Adrenal gland (tissue), 12 donors: Measurements from ENCODE around the gene NDUFV3. TPM values are rescaled to one million over a fixed set of nuclear protein-coding genes. Genes with fewer than 3 reads are reported as not detected.

Experiments
- DNase-seq, 7 donors: peaks; one replicate each; pipeline ENCODE4 v3.0.0-alpha.2; 2019 to 2020
- H3K27ac ChIP-seq, 5 donors: fragments of 200-600 bp; sonication (generic) in 4 of 5; 1 replicate in 3 of 5; 2 replicates in 2 of 5; pipeline versions ENCODE4 v1.5.1 to v1.8.0; 2016 to 2020; ENCODE audit warnings: mild to moderate bottlenecking in 1 of 5
- H3K27me3 ChIP-seq: fragments of 200-600 bp; 2 replicates; pipeline ENCODE4 v1.8.0; 2021
- H3K36me3 ChIP-seq, 2 donors: fragments of 200-600 bp; replicated peaks in 1 of 2; 1 replicate in 1 of 2; 2 replicates in 1 of 2; pipeline versions ENCODE4 v1.5.1 to v1.8.0; 2018 to 2022
- H3K4me1 ChIP-seq, 2 donors: fragments of 200-600 bp; replicated peaks in 1 of 2; 1 replicate in 1 of 2; 2 replicates in 1 of 2; pipeline versions ENCODE4 v1.5.1 to v1.8.0; 2018 to 2021
- H3K4me3 ChIP-seq, 4 donors: fragments of 200-600 bp; sonication (generic) in 3 of 4; one replicate each; pipeline ENCODE4 v1.5.1; 2016 to 2018
- H3K9me3 ChIP-seq, 3 donors: fragments of 200-600 bp; sonication (generic) in 1 of 3; replicated peaks in 1 of 3; 1 replicate in 2 of 3; 2 replicates in 1 of 3; pipeline versions ENCODE4 v1.5.1 to v1.8.0; 2016 to 2021
- POLR2A ChIP-seq, 2 donors: fragments of 450-650 bp; IDR thresholded peaks; one replicate each; pipeline ENCODE4 v1.6.1; 2017; ENCODE audit warnings: antibody characterized with exemption in 2 of 2, mild to moderate bottlenecking in 2 of 2, moderate library complexity in 1 of 2
- WGBS, 4 donors: extraction: QIAGEN DNeasy Blood & Tissue Kit in 2 of 4; methylation state at CpG; one replicate each; pipeline versions ENCODE4 v1.1.5 to v1.1.7; 2013 to 2017; 5-methylcytosine and 5-hydroxymethylcytosine counted together
- intact Hi-C, 2 donors: fragments of 100-400 bp; cut with DNase I; formaldehyde crosslinking; loops; one replicate each; pipeline versions ENCODE4 v1.14.1 to v1.15.0; 2022 to 2023
- microRNA-seq, 3 donors: library from miRNA; unstranded; fragments of <30 nt; microRNA quantifications; one replicate each; pipeline ENCODE4, GENCODE V29; 2017 to 2020
- polyA plus RNA-seq, 3 donors: library from polyadenylated mRNA; stranded (reverse); fragments of 200-250 nt in 2 of 3; fragments of 350-450 nt in 1 of 3; fragmentation: Illumina TruSeq in 1 of 3; extraction: RNeasy Lipid Tissue Mini Kit (QIAGEN cat#74804) in 1 of 3; gene quantifications; one replicate each; pipeline ENCODE4 v1.2.3, GENCODE V29; 2013 to 2014
- small RNA-seq, 2 donors: library from RNA; depleted of rRNA; stranded (forward); fragments of <200 nt; gene quantifications; one replicate each; pipeline ENCODE3, GENCODE V24; 2016
- total RNA-seq, 9 donors: library from RNA; depleted of rRNA in 4 of 9; stranded (reverse); fragments of >200 nt in 4 of 9; fragments of 120-200 nt in 1 of 9; fragmentation: NEBNext Ultra II Directional in 1 of 9; extraction: Animal tissue kit (Norgen Biotek cat#: 25700) in 1 of 9; gene quantifications; one replicate each; pipeline versions ENCODE4 v1.1.0 to v1.2.4, GENCODE V29; 2013 to 2023
- TF ChIP-seq, protein P1 (sequence below), 6 experiments: fragments of 450-650 bp in 4 of 6; fragments of 200-600 bp in 2 of 6; sonication (generic) in 1 of 6; IDR thresholded peaks; 1 replicate in 5 of 6; 2 replicates in 1 of 6; pipeline versions ENCODE4 v1.5.1 to v1.8.0; 2016 to 2021; ENCODE audit warnings: antibody characterized with exemption in 6 of 6, mild to moderate bottlenecking in 2 of 6, moderate library complexity in 1 of 6
- donor health status: healthy with polysubstance abuse.
- donor health status: Bipolar disorder and iron deficiency.
- donor health status: DM: yes; HTN: yes; CAD: no.
- donor health status: DM: no; HTN: no; CAD: no.
- donor health status: DM: no; HTN: no; CAD: no.
- donor health status: DM: yes; HTN: yes; CAD: no.

Gene NDUFV3
- total and polyA plus RNA-seq, 12 donors: 30.4 to 43.5 (median 36.1) TPM

DNA sequence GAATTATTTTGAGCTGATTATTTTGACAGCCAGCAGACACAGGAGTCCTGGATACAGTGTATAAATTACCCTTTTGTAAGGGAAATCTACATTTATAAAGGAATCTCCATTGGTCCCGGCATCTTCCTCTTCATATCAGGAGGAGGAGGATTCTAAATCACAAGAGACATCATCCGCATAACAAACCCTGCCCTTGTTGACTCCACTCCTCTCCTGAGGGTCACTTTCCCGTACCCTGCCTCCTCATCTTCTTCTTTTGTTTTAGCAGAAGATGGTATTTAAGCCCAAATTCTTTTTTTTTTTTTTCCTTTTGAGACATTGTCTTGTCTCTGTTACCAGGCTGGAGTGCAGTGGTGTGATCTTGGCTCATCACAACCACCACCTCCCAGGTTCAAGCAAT is 66.6 kb downstream of the NDUFV3 start:
- H3K4me3 ChIP-seq: no peak overlapping the region
- H3K9me3 ChIP-seq: no peaks in the 10 kb centered on the region
- intact Hi-C loops: loop anchor here in 1 of 2 donors (2.0 kb wide), 1 partner anchor 73 kb away; no protein-coding TSS in a partner anchor
- 87 to 89% (median 88%) methylated on average over 3 of the region's 3 CpGs for whole genome bisulfite sequencing, 4 donors
- no peaks in the 10 kb centered on the region for H3K4me1 ChIP-seq
- TF ChIP-seq POLR2A (IDR thresholded peaks at IDR 0.05): no peak
- TF ChIP-seq, protein P1, sequence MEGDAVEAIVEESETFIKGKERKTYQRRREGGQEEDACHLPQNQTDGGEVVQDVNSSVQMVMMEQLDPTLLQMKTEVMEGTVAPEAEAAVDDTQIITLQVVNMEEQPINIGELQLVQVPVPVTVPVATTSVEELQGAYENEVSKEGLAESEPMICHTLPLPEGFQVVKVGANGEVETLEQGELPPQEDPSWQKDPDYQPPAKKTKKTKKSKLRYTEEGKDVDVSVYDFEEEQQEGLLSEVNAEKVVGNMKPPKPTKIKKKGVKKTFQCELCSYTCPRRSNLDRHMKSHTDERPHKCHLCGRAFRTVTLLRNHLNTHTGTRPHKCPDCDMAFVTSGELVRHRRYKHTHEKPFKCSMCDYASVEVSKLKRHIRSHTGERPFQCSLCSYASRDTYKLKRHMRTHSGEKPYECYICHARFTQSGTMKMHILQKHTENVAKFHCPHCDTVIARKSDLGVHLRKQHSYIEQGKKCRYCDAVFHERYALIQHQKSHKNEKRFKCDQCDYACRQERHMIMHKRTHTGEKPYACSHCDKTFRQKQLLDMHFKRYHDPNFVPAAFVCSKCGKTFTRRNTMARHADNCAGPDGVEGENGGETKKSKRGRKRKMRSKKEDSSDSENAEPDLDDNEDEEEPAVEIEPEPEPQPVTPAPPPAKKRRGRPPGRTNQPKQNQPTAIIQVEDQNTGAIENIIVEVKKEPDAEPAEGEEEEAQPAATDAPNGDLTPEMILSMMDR (IDR thresholded peaks at IDR 0.05): no peak
- H3K27me3 ChIP-seq: no peaks in the 10 kb centered on the region
- no peak for DNase-seq
- H3K36me3 ChIP-seq: no peaks in the 10 kb centered on the region
- no peak overlapping the region for H3K27ac ChIP-seq

DNA sequence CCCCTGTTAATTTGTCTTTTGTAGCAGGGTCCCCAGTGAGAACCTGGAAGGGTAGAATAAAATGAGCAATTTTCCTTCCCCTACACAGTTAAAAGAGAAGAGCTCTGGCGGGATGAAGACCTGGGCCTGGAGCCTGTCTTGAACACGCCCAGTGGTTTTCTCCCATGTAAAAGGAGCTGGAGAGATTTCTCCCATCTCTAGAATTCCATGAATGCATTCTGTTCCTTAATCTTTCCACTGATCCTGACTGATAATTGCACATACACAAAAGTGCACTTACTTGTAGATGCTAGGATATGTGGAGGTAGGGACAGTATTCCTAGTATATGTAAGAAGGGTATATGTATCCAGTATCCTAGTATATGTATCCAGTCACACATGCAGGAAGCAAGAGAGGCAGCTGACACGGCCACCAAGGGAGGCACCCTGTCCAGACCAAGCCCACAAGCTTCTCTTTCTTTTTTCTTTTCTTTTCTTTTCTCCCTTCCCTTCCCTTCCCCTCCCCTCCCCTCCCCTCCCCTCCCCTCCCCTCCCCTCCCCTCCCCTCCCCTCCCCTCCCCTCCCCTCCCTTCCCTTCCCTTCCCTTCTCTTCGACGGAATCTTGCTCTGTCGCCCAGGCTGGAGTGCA is 69.4 kb downstream of the NDUFV3 start:
- TF ChIP-seq POLR2A (IDR thresholded peaks at IDR 0.05): no peak
- TF ChIP-seq, protein P1 (IDR thresholded peaks at IDR 0.05): no peak
- no peaks in the 10 kb centered on the region for H3K36me3 ChIP-seq
- intact Hi-C loops: no loop called here
- H3K4me1 ChIP-seq: no peaks in the 10 kb centered on the region
- WGBS, 4 donors: 78 to 82% (median 78%) methylated on average over 3 to 6 of the region's 6 CpGs
- H3K4me3 ChIP-seq: no peak overlapping the region
- H3K27ac ChIP-seq: no peak overlapping the region
- no peaks in the 10 kb centered on the region for H3K9me3 ChIP-seq
- no peaks in the 10 kb centered on the region for H3K27me3 ChIP-seq
- peak in 1 of 7 donors; percentile 14 for DNase-seq

Small RNA genes lying within 50 kb of the gene (microRNA-seq; reads per million reads assigned to microRNA genes)
- 0 reads per million in 3 donors for gene MIR5692B

Small RNA genes lying within 50 kb of the gene (small RNA-seq; reads per million reads assigned to genes)
- 0 reads per million in 2 donors for gene MIR5692B

Other genes with a start within 250 kb of the NDUFV3 start
- gene PDE9A, start 239.7 kb upstream of the NDUFV3 start, total RNA-seq: 10 to 100 TPM in 8 of 9 donors, 1 to 10 TPM in 1; 4.6 to 58.1 (median 14.6) TPM
- 10 to 100 TPM; 19.9 to 23.8 (median 20.0) TPM for gene PDE9A, start 239.7 kb upstream of the NDUFV3 start, polyA plus RNA-seq
- gene WDR4, start 13.8 kb upstream of the NDUFV3 start, total RNA-seq: 10 to 100 TPM in 3 of 9 donors, 1 to 10 TPM in 6; 3.6 to 19.3 (median 5.4) TPM
- gene WDR4, start 13.8 kb upstream of the NDUFV3 start, polyA plus RNA-seq: 1 to 10 TPM; 5.0 to 10.0 (median 6.3) TPM
- not detected for gene ERVH48-1, start 32.3 kb downstream of the NDUFV3 start, total RNA-seq
- not detected for gene ERVH48-1, start 32.3 kb downstream of the NDUFV3 start, polyA plus RNA-seq
- gene PKNOX1, start 81.3 kb downstream of the NDUFV3 start, total RNA-seq: 10 to 100 TPM in 7 of 9 donors, 1 to 10 TPM in 2; 8.2 to 18.4 (median 14.0) TPM
- 10 to 100 TPM in 1 of 3 donors, 1 to 10 TPM in 2; 9.3 to 21.7 (median 9.6) TPM for gene PKNOX1, start 81.3 kb downstream of the NDUFV3 start, polyA plus RNA-seq
- gene CBS, start 182.5 kb downstream of the NDUFV3 start, total RNA-seq: 1 to 10 TPM; 1.6 to 8.6 (median 5.5) TPM
- gene CBS, start 182.5 kb downstream of the NDUFV3 start, polyA plus RNA-seq: 1 to 10 TPM; 2.6 to 7.2 (median 6.8) TPM
- 10 to 100 TPM; 13.7 to 37.4 (median 21.6) TPM for gene U2AF1, start 214.3 kb downstream of the NDUFV3 start, total RNA-seq
- 10 to 100 TPM; 26.6 to 45.4 (median 39.9) TPM for gene U2AF1, start 214.3 kb downstream of the NDUFV3 start, polyA plus RNA-seq